K562 (cell line): Measurements from ENCODE around the gene TECPR1. TPM values are rescaled to one million over a fixed set of nuclear protein-coding genes. Genes with fewer than 3 reads are reported as not detected.

Experiments used
- ATF4 ChIP-seq: fragments of 450-650 bp; formaldehyde crosslinking; IDR thresholded peaks from 2 replicates; pipeline ENCODE4 v1.4.0; 2022; ENCODE audit warnings: mild to moderate bottlenecking, moderate library complexity
- CBX8 ChIP-seq: fragments of 200-600 bp; sonication (generic); IDR thresholded peaks from 2 replicates; pipeline ENCODE4 v1.6.1; 2012; ENCODE audit warnings: borderline replicate concordance, mixed run types, low read depth, mild to moderate bottlenecking, moderate library complexity, mixed read lengths, low read length, control low read depth, inconsistent platforms; ENCODE audit not compliant: poor library complexity, severe bottlenecking; ENCODE audit errors: extremely low read depth
- ESRRA ChIP-seq: fragments of 450-650 bp; IDR thresholded peaks from 2 replicates; pipeline ENCODE4 v1.6.1; 2014; ENCODE audit warnings: low read depth, mild to moderate bottlenecking, moderate library complexity, borderline replicate concordance
- PHB2 ChIP-seq: fragments of 450-650 bp; IDR thresholded peaks from 2 replicates; pipeline ENCODE4 v1.6.1; 2017; ENCODE audit warnings: low read depth
- SREBF2 ChIP-seq: sonication (generic); formaldehyde crosslinking; IDR thresholded peaks from 2 replicates; pipeline ENCODE4 v1.4.0; 2020; ENCODE audit warnings: mild to moderate bottlenecking, missing genetic modification reagents
- SRSF1 ChIP-seq: fragments of 200-400 bp; formaldehyde crosslinking; IDR thresholded peaks from 2 replicates; pipeline ENCODE4 v1.6.1; 2017; ENCODE audit warnings: mild to moderate bottlenecking, low read depth, low read length, moderate library complexity
- TAF9B ChIP-seq: fragments of 450-650 bp; IDR thresholded peaks from 2 replicates; pipeline ENCODE4 v1.6.1; 2018; ENCODE audit warnings: mild to moderate bottlenecking; ENCODE audit not compliant: partially characterized antibody
- TBL1XR1 ChIP-seq, 2 experiments: IDR thresholded peaks; 2 replicates each; pipeline ENCODE4 v1.6.1; 2012; ENCODE audit warnings: improper control_type of control experiment in 2 of 2, low read length in 2 of 2, mild to moderate bottlenecking in 1 of 2
- TSC22D4 ChIP-seq: fragments of 450-650 bp; IDR thresholded peaks from 2 replicates; pipeline ENCODE4 v1.6.1; 2016; ENCODE audit warnings: missing genetic modification characterization, missing biosample characterization, control low read depth
- WHSC1 ChIP-seq: IDR thresholded peaks from one replicate; pipeline ENCODE4 v1.6.1; 2012; ENCODE audit warnings: low read length, control low read depth, inconsistent platforms
- ZC3H11A ChIP-seq: IDR thresholded peaks from 2 replicates; pipeline ENCODE4 v1.6.1; 2012; ENCODE audit warnings: low read depth, low read length, improper control_type of control experiment
- ZNF217 ChIP-seq: sonication (generic); formaldehyde crosslinking; IDR thresholded peaks from 2 replicates; pipeline ENCODE4 v1.8.0; 2022; ENCODE audit warnings: mild to moderate bottlenecking, missing genetic modification reagents
- ZNF551 ChIP-seq: fragments of 250-450 bp; sonication (Bioruptor Pico); IDR thresholded peaks from 2 replicates; pipeline ENCODE4 v1.5.0; 2021; ENCODE audit warnings: mild to moderate bottlenecking, moderate library complexity
- polyA plus RNA-seq, 8 experiments: library from polyadenylated mRNA; depleted of rRNA in 4 of 8; stranded (reverse) in 5 of 8; unstranded in 3 of 8; fragments of >200 nt; fragmentation: Nextera tagmentation in 2 of 8; fragmentation: Illumina TruSeq in 1 of 8; extraction: Ambion mirVana in 2 of 8; extraction: Trizol in 1 of 8; gene quantifications; 2 replicates each; pipeline versions ENCODE4 v1.2.1 to v1.2.3, GENCODE V29; 2011 to 2014; ENCODE audit warnings: inconsistent platforms in 1 of 8, missing spikeins in 1 of 8
- total RNA-seq, 7 experiments: library from RNA; depleted of rRNA in 6 of 7; stranded (reverse); fragments of >200 nt in 6 of 7; fragmentation: Illumina TruSeq in 2 of 7; extraction: Trizol in 2 of 7; gene quantifications; 2 replicates each; pipeline versions ENCODE4 v1.2.1 to v1.2.3, GENCODE V29; 2011 to 2021; ENCODE audit warnings: low replicate concordance in 1 of 7
- TF ChIP-seq, protein P1 (sequence below): fragments of 450-650 bp; formaldehyde crosslinking; IDR thresholded peaks from 2 replicates; pipeline ENCODE4 v1.4.0; 2020; ENCODE audit warnings: mild to moderate bottlenecking, mixed read lengths
- TF ChIP-seq, protein P2 (sequence below): fragments of 450-650 bp; formaldehyde crosslinking; IDR thresholded peaks from 2 replicates; pipeline ENCODE4 v1.4.0; 2020; ENCODE audit warnings: mild to moderate bottlenecking, moderate library complexity
- TF ChIP-seq, protein P3 (sequence below): fragments of 450-650 bp; IDR thresholded peaks from 2 replicates; pipeline ENCODE4 v1.6.1; 2017; ENCODE audit warnings: antibody characterized with exemption, mild to moderate bottlenecking
- TF ChIP-seq, protein P4 (sequence below): conservative IDR thresholded peaks from 2 replicates; pipeline ENCODE4 v1.6.1; 2011; ENCODE audit warnings: low read depth, mild to moderate bottlenecking, low read length; ENCODE audit not compliant: control insufficient read depth

Gene TECPR1
- total and polyA plus RNA-seq, 9 of the 15 experiments (the other 6 are each of a cell fraction or from before 2014, with no cell fraction given) = 0.17 to 15.0 (median 2.2) TPM

GRCh38 chr7:98217623-98218582, 34.1 kb downstream of the TECPR1 start (continued):
- no peak for TF ChIP-seq ZNF217 (CRISPR knock-in tag)
- TF ChIP-seq, protein P1, sequence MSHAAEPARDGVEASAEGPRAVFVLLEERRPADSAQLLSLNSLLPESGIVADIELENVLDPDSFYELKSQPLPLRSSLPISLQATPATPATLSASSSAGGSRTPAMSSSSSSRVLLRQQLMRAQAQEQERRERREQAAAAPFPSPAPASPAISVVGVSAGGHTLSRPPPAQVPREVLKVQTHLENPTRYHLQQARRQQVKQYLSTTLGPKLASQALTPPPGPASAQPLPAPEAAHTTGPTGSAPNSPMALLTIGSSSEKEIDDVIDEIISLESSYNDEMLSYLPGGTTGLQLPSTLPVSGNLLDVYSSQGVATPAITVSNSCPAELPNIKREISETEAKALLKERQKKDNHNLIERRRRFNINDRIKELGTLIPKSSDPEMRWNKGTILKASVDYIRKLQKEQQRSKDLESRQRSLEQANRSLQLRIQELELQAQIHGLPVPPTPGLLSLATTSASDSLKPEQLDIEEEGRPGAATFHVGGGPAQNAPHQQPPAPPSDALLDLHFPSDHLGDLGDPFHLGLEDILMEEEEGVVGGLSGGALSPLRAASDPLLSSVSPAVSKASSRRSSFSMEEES (CRISPR knock-in tag) = no peak
- TF ChIP-seq TBL1XR1 (IDR thresholded peaks at IDR 0.05; ENCODE audit: low read length in 2 of 2) = peak in 1 of 2 experiments; percentile 67; a peak in 1 of 4 replicates
- TF ChIP-seq, protein P2, sequence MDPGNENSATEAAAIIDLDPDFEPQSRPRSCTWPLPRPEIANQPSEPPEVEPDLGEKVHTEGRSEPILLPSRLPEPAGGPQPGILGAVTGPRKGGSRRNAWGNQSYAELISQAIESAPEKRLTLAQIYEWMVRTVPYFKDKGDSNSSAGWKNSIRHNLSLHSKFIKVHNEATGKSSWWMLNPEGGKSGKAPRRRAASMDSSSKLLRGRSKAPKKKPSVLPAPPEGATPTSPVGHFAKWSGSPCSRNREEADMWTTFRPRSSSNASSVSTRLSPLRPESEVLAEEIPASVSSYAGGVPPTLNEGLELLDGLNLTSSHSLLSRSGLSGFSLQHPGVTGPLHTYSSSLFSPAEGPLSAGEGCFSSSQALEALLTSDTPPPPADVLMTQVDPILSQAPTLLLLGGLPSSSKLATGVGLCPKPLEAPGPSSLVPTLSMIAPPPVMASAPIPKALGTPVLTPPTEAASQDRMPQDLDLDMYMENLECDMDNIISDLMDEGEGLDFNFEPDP (CRISPR knock-in tag) = no peak
- TF ChIP-seq, protein P3, sequence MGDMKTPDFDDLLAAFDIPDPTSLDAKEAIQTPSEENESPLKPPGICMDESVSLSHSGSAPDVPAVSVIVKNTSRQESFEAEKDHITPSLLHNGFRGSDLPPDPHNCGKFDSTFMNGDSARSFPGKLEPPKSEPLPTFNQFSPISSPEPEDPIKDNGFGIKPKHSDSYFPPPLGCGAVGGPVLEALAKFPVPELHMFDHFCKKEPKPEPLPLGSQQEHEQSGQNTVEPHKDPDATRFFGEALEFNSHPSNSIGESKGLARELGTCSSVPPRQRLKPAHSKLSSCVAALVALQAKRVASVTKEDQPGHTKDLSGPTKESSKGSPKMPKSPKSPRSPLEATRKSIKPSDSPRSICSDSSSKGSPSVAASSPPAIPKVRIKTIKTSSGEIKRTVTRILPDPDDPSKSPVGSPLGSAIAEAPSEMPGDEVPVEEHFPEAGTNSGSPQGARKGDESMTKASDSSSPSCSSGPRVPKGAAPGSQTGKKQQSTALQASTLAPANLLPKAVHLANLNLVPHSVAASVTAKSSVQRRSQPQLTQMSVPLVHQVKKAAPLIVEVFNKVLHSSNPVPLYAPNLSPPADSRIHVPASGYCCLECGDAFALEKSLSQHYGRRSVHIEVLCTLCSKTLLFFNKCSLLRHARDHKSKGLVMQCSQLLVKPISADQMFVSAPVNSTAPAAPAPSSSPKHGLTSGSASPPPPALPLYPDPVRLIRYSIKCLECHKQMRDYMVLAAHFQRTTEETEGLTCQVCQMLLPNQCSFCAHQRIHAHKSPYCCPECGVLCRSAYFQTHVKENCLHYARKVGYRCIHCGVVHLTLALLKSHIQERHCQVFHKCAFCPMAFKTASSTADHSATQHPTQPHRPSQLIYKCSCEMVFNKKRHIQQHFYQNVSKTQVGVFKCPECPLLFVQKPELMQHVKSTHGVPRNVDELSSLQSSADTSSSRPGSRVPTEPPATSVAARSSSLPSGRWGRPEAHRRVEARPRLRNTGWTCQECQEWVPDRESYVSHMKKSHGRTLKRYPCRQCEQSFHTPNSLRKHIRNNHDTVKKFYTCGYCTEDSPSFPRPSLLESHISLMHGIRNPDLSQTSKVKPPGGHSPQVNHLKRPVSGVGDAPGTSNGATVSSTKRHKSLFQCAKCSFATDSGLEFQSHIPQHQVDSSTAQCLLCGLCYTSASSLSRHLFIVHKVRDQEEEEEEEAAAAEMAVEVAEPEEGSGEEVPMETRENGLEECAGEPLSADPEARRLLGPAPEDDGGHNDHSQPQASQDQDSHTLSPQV = no peak
- no peak for TF ChIP-seq SRSF1
- no peak for TF ChIP-seq SREBF2 (CRISPR knock-in tag)
- TF ChIP-seq CBX8 = no peak
- TF ChIP-seq ATF4 = no peak
- TF ChIP-seq ZNF551 (CRISPR knock-in tag) = no peak
- TF ChIP-seq WHSC1 = no peak
- no peak for TF ChIP-seq PHB2
- TF ChIP-seq ESRRA = peak; percentile 67; the same call in 1 of the 2 replicates
- no peak for TF ChIP-seq TSC22D4 (tag)
- no peak for TF ChIP-seq ZC3H11A
- TF ChIP-seq, protein P4, sequence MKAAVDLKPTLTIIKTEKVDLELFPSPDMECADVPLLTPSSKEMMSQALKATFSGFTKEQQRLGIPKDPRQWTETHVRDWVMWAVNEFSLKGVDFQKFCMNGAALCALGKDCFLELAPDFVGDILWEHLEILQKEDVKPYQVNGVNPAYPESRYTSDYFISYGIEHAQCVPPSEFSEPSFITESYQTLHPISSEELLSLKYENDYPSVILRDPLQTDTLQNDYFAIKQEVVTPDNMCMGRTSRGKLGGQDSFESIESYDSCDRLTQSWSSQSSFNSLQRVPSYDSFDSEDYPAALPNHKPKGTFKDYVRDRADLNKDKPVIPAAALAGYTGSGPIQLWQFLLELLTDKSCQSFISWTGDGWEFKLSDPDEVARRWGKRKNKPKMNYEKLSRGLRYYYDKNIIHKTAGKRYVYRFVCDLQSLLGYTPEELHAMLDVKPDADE = no peak
- no peak for TF ChIP-seq TAF9B
